ENCODE data around the gene PTPRK. TPM values are rescaled to one million over a fixed set of nuclear protein-coding genes. Genes with fewer than 3 reads are reported as not detected.

PTPRK gene
- total RNA-seq, 4 donors from 2014 or later: 20.0 to 64.2 (median 36.6) TPM

DNA sequence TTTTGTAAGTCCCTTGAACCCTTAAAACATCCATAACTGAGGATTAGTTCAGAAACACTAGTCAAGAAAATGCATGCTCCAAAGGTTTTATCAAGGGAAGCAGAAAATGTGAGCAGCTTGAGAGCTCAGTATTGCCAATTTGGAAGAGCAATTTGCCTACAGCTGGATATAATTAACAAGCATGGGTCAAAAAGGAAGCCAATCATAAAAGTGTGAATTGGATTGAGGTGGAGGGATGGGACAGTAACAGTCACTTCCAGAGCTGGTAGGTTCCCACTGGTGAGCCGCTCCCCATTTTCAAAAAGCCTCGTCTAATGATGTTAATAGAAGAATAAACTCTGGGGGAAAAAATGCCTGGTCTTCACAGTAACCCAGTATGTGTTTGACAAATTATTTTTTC is 5.0 kb upstream of the PTPRK start:
- Histone ChIP-seq H3K36me3 (no peaks in the 10 kb centered on the region), H3K27me3 (no peaks in the 10 kb centered on the region), H3K9me3 (no peaks in the 10 kb centered on the region), H3K4me1 (peaks cover 0 to 3% of the 10 kb centered on the region in 2 donors), H3K4me3 (no peak overlapping the region), H3K27ac (no peak overlapping the region)
- intact Hi-C loops (cut with DNase I; ENCODE audit: low total_unique reads): no loop called here
- TF ChIP-seq POLR2A (IDR thresholded peaks at IDR 0.05): no peak
- DNase-seq: no peak

DNA sequence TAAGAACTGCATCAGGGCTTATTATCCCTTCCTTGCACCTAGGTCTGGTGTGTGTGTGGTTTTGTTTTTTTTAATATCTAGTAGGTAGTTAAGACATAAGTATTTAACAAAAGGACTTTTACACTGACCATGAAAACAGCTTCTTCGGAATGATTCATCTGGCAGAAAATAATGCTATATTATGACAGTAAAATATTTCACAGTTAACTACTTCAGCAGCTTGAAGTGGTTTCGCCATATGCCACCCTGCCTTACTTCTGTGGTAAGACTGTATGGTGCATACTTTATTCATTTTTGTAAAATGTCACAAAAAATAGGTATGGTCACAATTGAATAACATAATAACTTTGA is 858 bp upstream of the PTPRK start:
- Histone ChIP-seq H3K27ac (peak overlapping the region; percentile 91 to 95), H3K36me3 (no peaks in the 10 kb centered on the region), H3K4me3 (peak overlapping the region; percentile 68 to 84), H3K27me3 (no peaks in the 10 kb centered on the region), H3K4me1 (peaks cover 0 to 3% of the 10 kb centered on the region in 2 donors), H3K9me3 (no peaks in the 10 kb centered on the region)
- intact Hi-C loops (cut with DNase I; ENCODE audit: low total_unique reads): no loop called here
- DNase-seq: no peak
- TF ChIP-seq POLR2A (IDR thresholded peaks at IDR 0.05): no peak
- TF ChIP-seq, protein P1, sequence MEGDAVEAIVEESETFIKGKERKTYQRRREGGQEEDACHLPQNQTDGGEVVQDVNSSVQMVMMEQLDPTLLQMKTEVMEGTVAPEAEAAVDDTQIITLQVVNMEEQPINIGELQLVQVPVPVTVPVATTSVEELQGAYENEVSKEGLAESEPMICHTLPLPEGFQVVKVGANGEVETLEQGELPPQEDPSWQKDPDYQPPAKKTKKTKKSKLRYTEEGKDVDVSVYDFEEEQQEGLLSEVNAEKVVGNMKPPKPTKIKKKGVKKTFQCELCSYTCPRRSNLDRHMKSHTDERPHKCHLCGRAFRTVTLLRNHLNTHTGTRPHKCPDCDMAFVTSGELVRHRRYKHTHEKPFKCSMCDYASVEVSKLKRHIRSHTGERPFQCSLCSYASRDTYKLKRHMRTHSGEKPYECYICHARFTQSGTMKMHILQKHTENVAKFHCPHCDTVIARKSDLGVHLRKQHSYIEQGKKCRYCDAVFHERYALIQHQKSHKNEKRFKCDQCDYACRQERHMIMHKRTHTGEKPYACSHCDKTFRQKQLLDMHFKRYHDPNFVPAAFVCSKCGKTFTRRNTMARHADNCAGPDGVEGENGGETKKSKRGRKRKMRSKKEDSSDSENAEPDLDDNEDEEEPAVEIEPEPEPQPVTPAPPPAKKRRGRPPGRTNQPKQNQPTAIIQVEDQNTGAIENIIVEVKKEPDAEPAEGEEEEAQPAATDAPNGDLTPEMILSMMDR (IDR thresholded peaks at IDR 0.05): no peak

DNA sequence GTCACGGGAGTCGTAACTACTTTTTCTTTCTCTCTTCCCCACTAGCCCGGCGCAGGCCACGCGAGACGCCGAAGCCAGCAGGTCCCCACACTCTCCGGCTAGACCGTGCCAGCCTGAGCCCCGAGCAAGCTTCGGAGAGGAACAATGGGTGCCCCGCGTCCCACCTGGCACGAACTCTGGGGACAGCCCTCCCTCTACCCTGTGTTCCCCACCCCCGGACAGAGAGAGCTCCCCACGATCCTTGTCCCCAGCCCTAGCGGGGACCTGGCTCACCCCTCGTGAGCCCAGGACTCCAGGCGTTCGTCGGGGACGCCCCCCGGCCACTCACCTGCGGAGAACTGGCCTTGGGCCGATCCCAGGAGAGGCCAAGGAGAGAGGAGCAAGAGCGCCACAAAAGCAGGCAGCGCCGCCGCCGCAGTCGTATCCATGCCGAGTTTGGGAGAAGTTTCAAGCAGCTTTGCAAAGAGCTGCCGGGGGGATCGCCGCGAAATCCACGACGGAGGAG is 416 bp downstream of the PTPRK start:
- no peaks in the 10 kb centered on the region for H3K27me3 ChIP-seq
- DNase-seq: peak in 1 of 2 donors; percentile 62
- H3K4me3 ChIP-seq: peak overlapping the region; percentile 68 to 84
- no peaks in the 10 kb centered on the region for H3K36me3 ChIP-seq
- TF ChIP-seq, protein P1 (IDR thresholded peaks at IDR 0.05): no peak
- TF ChIP-seq POLR2A (IDR thresholded peaks at IDR 0.05): no peak
- peaks cover 0 to 3% of the 10 kb centered on the region in 2 donors for H3K4me1 ChIP-seq
- peak overlapping the region; percentile 91 to 95 for H3K27ac ChIP-seq
- H3K9me3 ChIP-seq: no peaks in the 10 kb centered on the region
- intact Hi-C loops (cut with DNase I; ENCODE audit: low total_unique reads): no loop called here

- Histone ChIP-seq H3K4me3 (peak overlapping the region; percentile 68 to 84), H3K27ac (peak overlapping the region; percentile 91 to 95), H3K4me1 (peaks cover 0 to 3% of the 10 kb centered on the region in 2 donors), H3K27me3 (no peaks in the 10 kb centered on the region), H3K9me3 (no peaks in the 10 kb centered on the region), H3K36me3 (no peaks in the 10 kb centered on the region)
- intact Hi-C loops (cut with DNase I; ENCODE audit: low total_unique reads): no loop called here
- peak; percentile 35 to 54 for DNase-seq
- TF ChIP-seq, protein P1 (IDR thresholded peaks at IDR 0.05): peak in 3 of 4 experiments; percentile 15 to 37 (median 17)
- peak in 1 of 2 donors; percentile 11 for TF ChIP-seq POLR2A (IDR thresholded peaks at IDR 0.05)
Measured at GRCh38 chr6:128519132-128519930, 1.1 kb downstream of the PTPRK start.

GRCh38 chr6:128518434-128519131 is 1.8 kb downstream of the PTPRK start:
- intact Hi-C loops (cut with DNase I; ENCODE audit: low total_unique reads): no loop called here
- DNase-seq: no peak
- H3K36me3 ChIP-seq: no peaks in the 10 kb centered on the region
- no peaks in the 10 kb centered on the region for H3K9me3 ChIP-seq
- peak overlapping the region; percentile 68 to 84 for H3K4me3 ChIP-seq
- H3K4me1 ChIP-seq: peaks cover 0 to 3% of the 10 kb centered on the region in 2 donors
- no peak for TF ChIP-seq POLR2A (IDR thresholded peaks at IDR 0.05)
- TF ChIP-seq, protein P1 (IDR thresholded peaks at IDR 0.05): no peak
- H3K27me3 ChIP-seq: no peaks in the 10 kb centered on the region
- peak overlapping the region; percentile 91 to 95 for H3K27ac ChIP-seq
